GM08714 (cell line): ENCODE data around the gene KAZN.

Source experiments
- H3K4me3 ChIP-seq: fragments of 200-500 bp; sonication (Bioruptor generic); 2 replicates; pipeline ENCODE4 v1.5.1; 2014; ENCODE audit warnings: mild to moderate bottlenecking, low read length, inconsistent platforms
- ZNF274 ChIP-seq: IDR thresholded peaks from 2 replicates; pipeline ENCODE4 v1.6.1; 2012; ENCODE audit warnings: mild to moderate bottlenecking, low read depth, low read length

Gene KAZN

GRCh38 chr1:14977338-14977931, 378.9 kb downstream of the KAZN start:
- no peak for TF ChIP-seq ZNF274
- H3K4me3 ChIP-seq: no peak overlapping the region

- TF ChIP-seq ZNF274: no peak
These were observed 382.2 kb downstream of the KAZN start for GRCh38 chr1:14980621-14981218.

GRCh38 chr1:14982029-14982428, 383.5 kb downstream of the KAZN start:
- no peak for TF ChIP-seq ZNF274
- no peak overlapping the region for H3K4me3 ChIP-seq

More at GRCh38 chr1:14980621-14981218, 382.2 kb downstream of the KAZN start:
- no peak overlapping the region for H3K4me3 ChIP-seq

GRCh38 chr1:14983277-14983676, 384.8 kb downstream of the KAZN start:
- no peak overlapping the region for H3K4me3 ChIP-seq
- TF ChIP-seq ZNF274: no peak

GRCh38 chr1:14986168-14986567, 387.7 kb downstream of the KAZN start:
- TF ChIP-seq ZNF274: no peak
- H3K4me3 ChIP-seq: no peak overlapping the region

GRCh38 chr1:14987829-14988603, 389.5 kb downstream of the KAZN start:
- TF ChIP-seq ZNF274: no peak
- no peak overlapping the region for H3K4me3 ChIP-seq

- no peak for TF ChIP-seq ZNF274
- H3K4me3 ChIP-seq: no peak overlapping the region
These were observed 390.2 kb downstream of the KAZN start for GRCh38 chr1:14988636-14989035.

- no peak overlapping the region for H3K4me3 ChIP-seq
- TF ChIP-seq ZNF274: no peak
These were observed 391.6 kb downstream of the KAZN start for GRCh38 chr1:14989931-14990728.

GRCh38 chr1:14993414-14993813, 394.9 kb downstream of the KAZN start:
- no peak overlapping the region for H3K4me3 ChIP-seq
- no peak for TF ChIP-seq ZNF274

GRCh38 chr1:14994148-14994547, 395.7 kb downstream of the KAZN start:
- TF ChIP-seq ZNF274: no peak
- H3K4me3 ChIP-seq: no peak overlapping the region

- TF ChIP-seq ZNF274: no peak
- H3K4me3 ChIP-seq: no peak overlapping the region
These were observed 396.5 kb downstream of the KAZN start for GRCh38 chr1:14994841-14995437.

- no peak for TF ChIP-seq ZNF274
- H3K4me3 ChIP-seq: no peak overlapping the region
These were observed 397.9 kb downstream of the KAZN start for GRCh38 chr1:14996133-14997050.
